HTERT RPE-1 (cell line): ENCODE data around the gene PERM1.
"Not testable (repeated sequence)": the region's sequence is repeated elsewhere in the genome, so short reads cannot be mapped to it uniquely, and the experiment has no call there.

Experiments used
- in situ Hi-C: fragments of 300-500 bp; cut with MboI; formaldehyde crosslinking; loops from 4 replicates; pipeline ENCODE4 v1.14.3; 2020; ENCODE audit warnings: low sequenced_read_pairs

PERM1 gene

GRCh38 chr1:997993-998744 is 16.3 kb upstream of the PERM1 start:
- in situ Hi-C loops, result no loop called here

GRCh38 chr1:997713-997992 is 15.8 kb upstream of the PERM1 start:
- in situ Hi-C loops, result no loop called here

DNA sequence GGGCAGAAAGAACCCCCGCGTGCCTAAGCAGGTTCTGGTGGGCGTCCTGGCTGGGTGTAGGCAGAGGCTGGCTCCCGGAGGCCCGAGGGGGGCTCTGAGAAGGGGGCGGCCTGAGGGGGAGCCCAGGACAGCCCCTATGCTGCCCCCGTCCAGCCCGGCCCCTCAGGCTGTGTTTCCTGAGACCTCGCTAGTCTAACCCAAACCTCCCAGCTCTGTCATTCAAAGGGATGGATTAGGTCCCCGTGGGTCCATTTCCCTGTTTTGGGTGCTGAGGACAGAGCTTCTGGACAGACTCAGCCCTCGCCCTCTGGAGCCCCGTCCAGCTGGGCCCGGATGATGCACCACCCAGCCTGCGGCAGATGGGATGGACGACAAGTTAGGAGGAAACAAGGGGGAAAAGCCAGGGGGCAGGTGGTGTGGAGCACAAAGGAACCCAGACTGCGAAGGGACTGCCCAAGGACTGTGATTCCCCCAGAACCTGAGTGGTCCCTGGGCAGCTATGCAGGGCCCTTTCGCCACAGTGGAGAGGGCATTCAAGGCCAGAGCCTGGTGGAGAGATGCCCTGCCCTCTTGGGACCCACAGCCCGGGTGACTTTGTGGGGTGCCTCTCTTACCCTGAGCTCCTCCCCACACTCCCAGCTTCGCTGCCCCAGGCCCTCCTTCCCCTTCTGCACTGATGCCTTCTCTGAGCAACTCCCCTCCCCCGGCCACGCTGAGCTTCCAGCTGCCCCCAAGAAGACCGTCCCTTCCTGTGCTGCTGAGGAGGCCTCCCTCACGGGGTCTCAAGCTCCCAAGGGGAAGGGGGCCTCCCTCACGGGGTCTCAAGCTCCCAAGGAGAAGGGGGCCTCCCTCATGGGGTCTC is 15.2 kb upstream of the PERM1 start:
- in situ Hi-C loops, result no loop called here

DNA sequence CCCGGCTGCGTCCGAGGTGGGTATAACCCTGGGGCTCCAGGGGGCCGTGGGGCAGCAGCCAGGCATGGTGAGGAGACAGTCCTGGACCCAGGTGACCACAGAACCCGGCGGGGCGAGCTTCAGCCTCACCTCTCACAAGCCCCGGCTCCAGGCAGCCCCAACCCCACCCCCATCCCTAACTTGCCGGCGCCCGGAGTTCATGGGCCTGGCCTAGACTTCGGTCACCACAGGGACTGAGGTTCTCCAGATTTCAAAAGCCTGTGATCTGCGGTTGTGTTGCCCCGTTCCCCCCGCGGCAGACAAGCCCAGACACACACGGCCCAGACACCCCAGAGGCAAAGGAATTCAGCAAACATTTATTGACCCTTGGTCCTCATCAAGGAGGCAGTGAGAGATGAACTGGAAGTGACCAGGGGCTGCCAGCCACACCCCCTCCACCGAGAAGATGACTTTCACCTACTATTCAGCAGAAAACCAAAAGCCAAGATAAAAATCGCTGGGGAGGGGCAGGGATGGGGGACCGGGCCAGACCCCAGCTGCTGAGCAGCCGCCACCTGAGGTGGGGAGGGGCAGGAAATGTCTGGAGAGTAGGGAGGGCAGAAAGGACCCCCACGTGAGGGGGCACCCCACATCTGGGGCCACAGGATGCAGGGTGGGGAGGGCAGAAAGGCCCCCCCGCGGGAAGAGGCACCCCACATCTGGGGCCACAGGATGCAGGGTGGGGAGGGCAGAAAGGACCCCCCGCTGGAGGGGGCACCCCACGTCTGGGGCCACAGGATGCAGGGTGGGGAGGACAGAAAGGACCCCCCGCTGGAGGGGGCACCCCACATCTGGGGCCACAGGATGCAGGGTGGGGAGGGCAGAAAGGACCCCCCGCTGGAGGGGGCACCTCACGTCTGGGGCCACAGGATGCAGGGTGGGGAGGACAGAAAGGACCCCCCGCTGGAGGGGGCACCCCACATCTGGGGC is 14.1 kb upstream of the PERM1 start:
- in situ Hi-C loops, result no loop called here

- in situ Hi-C loops, result not testable (repeated sequence)
Measured at GRCh38 chr1:994546-994945, 12.7 kb upstream of the PERM1 start.

DNA sequence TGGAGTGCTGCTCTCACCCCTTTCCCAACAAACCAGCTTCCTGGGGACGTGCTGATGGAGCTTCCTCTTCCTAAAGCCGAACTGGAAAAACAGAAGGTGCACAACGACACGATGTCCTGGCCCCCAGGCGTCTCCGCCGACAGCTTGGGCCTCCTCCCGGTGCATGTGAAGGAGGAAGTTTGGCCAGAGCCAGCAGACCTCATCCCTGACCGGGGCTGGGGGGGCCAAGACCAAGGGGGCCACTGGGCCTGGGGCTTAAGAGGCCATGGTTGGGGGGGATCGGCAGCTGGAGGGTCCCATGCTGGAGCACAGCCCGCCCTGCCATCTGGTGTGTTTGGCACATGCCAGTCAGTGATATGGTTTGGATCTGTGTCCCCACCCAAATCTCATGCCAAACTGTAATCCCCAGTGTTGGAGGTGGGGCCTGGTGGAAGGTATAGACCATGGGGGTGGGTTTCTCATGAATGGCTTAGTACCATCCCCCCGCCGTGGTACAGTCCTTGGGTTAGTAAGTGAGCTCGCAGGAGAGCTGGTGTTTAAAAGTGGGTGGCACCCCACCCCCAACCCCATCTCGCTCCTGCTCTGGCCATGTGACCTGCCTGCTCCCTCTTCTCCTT is 11.6 kb upstream of the PERM1 start:
- in situ Hi-C loops, result no loop called here

- in situ Hi-C loops, result no loop called here
Measured at GRCh38 chr1:992362-992761, 10.5 kb upstream of the PERM1 start.

GRCh38 chr1:991895-992294 is 10.0 kb upstream of the PERM1 start:
- in situ Hi-C loops, result no loop called here

GRCh38 chr1:991275-991674 is 9.4 kb upstream of the PERM1 start:
- in situ Hi-C loops, result not testable (repeated sequence)

GRCh38 chr1:988061-988460 is 6.2 kb upstream of the PERM1 start:
- in situ Hi-C loops, result not testable (repeated sequence)

- in situ Hi-C loops, result no loop called here
Measured at GRCh38 chr1:985126-985525, 3.2 kb upstream of the PERM1 start.

GRCh38 chr1:984476-984814 is 2.6 kb upstream of the PERM1 start:
- in situ Hi-C loops, result no loop called here

- in situ Hi-C loops, result no loop called here
Measured at GRCh38 chr1:983798-984475, 2.0 kb upstream of the PERM1 start.

- in situ Hi-C loops, result no loop called here
Measured at GRCh38 chr1:982765-983436, 1.0 kb upstream of the PERM1 start.

DNA sequence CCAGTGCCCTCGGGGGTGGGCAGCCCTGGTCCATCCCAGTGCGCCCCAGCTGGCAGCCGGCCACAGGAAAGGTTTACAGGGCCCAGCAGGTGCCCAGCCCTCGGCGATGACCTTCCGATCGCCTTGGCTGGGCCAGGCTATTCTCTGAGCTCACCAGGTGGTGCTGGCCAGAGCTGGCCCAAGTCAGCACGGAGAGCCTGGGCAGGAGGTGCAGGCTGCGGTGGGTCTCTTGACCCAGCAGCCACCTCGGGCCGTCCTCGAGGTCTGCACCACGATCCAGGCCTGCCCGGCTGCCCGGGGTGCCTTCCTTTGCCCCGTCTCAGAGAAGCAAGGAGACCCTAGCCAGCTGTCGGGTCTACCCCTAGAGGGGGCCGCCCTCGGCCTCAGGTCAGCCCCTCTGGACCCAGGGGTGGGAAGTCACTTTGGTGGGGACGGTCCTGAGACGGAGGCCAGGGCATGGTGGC is 370 bp downstream of the PERM1 start:
- in situ Hi-C loops, result no loop called here

DNA sequence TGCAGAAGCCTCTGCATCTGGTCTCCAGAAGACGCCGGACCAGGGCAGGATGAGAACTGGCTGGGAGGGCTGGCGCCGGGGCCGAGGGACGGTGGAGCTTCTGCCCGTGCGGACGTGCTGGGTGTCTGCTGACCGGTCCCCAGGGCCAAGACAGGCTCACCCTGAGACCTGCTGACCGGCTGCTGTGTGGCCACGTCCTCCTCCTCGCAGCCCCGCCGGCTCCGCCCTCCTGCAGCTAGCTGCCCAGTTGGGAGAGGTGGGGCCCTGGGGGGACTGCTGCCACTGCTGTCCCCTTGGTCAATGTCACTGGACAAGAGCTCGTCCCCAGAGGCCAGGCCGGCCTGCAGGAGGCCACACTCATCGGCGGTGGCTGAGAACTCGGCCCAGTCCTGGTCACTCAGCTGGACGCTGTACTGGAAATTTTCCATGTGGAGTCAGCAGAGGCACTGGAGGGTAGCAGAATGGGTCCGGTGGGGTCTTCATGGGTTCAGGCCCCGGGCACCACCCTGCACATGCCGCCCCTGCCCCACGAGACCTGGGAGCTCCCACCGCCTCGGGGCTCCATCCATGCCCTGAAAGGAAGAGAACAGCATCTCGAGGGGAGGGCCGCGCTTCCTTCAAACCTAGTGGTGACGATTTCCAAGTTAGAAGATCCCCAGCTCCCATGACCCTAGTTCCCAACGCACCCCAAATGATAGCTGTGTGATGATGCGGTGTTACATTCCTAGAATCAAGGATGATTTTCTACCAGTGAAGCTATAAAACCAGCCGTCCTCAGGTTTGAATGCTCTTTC is 1.1 kb downstream of the PERM1 start:
- in situ Hi-C loops, result no loop called here

DNA sequence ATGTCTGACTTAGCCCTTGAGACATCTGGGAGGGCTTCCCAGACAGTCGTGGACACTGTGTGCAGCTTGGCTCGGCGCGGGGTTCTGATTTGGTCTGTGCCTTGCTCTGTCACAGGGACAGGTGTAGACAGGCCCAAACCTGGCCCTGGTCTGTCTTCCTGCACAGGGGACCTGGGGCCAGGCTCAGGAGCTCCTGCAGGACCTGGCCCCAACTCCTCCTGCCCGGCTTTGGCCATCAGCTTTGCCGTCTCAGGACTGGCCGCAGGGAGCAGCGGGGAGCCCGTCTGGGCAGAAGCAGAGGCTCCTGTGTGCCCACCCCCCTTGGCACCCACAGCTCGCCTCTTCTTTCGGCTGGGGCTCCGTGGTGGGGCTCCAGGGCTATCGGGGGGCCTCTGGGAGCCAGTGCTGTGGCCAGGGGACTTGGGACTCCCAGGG is 1.7 kb downstream of the PERM1 start:
- in situ Hi-C loops, result no loop called here

DNA sequence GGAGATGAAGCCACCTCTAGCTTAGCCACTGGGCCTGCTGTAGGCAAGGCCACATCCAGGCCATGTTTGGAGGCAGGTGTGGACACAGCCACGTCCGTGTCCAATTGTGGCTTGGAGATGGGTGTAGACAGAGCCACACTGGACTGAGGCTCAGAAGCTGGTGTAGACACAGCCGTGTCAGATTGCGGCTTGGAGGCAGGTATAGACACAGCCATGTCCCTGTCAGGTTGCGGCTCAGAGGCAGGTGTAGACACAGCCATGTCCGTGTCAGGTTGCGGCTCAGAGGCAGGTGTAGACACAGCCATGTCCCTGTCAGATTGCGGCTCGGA is 2.2 kb downstream of the PERM1 start:
- in situ Hi-C loops, result no loop called here
